PC-3 (cell line): ENCODE results near the gene ATG4B.

Source experiments
- EZH2 ChIP-seq: fragments of 300-600 bp; sonication (generic); IDR thresholded peaks from one replicate; pipeline ENCODE4 v1.6.1; 2017; ENCODE audit warnings: antibody characterized with exemption, mild to moderate bottlenecking, low read length; ENCODE audit not compliant: unreplicated experiment
- TF ChIP-seq, protein P1 (sequence below): fragments of 300-600 bp; sonication (generic); conservative IDR thresholded peaks from 2 replicates; pipeline ENCODE4 v1.5.1; 2017; ENCODE audit warnings: antibody characterized with exemption, low read depth, mild to moderate bottlenecking, low read length

DNA sequence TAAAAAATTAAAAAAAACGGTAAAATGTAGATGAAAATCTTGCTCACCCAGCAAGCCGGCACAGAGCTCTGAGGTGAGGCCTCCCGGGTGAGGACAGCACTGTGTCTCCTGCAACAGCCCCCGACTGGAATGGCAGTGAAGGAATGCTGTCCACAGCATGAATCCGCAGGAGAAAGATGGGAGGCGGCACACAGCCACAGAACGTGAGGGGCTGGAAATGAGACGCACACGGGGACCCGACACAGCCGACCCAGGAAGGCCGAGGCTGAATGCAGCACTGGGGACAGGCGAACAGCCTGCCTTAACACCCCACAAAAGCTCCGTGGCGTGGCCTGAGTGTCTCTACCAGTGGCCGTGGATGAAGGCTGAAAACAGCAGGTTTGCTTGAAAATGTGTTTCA lies 44.2 kb upstream of the ATG4B start:
- TF ChIP-seq, protein P1, sequence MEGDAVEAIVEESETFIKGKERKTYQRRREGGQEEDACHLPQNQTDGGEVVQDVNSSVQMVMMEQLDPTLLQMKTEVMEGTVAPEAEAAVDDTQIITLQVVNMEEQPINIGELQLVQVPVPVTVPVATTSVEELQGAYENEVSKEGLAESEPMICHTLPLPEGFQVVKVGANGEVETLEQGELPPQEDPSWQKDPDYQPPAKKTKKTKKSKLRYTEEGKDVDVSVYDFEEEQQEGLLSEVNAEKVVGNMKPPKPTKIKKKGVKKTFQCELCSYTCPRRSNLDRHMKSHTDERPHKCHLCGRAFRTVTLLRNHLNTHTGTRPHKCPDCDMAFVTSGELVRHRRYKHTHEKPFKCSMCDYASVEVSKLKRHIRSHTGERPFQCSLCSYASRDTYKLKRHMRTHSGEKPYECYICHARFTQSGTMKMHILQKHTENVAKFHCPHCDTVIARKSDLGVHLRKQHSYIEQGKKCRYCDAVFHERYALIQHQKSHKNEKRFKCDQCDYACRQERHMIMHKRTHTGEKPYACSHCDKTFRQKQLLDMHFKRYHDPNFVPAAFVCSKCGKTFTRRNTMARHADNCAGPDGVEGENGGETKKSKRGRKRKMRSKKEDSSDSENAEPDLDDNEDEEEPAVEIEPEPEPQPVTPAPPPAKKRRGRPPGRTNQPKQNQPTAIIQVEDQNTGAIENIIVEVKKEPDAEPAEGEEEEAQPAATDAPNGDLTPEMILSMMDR = no peak
- TF ChIP-seq EZH2 = no peak
